Activated CD8-positive, alpha-beta memory T cell treated with anti-CD3 and anti-CD28 coated beads, Interleukin-2, amount 10 ng/mL, durations not matched to agents 7 days and 5 days (primary cell): ENCODE measurements around the gene ANKRD18B. TPM values are rescaled to one million over a fixed set of nuclear protein-coding genes. Genes with fewer than 3 reads are reported as not detected.

Source experiments
- total RNA-seq, 2 experiments: library from RNA; stranded (reverse); gene quantifications; one replicate each; pipeline ENCODE4 v1.2.3, GENCODE V29; 2021

ANKRD18B gene
- total RNA-seq, 2 experiments from 2014 or later, result 0.33 to 0.79 TPM

Other genes starting within 250 kb of the ANKRD18B start
- 10 to 100 TPM; 46.3 to 48.1 TPM for gene NFX1, start 233.7 kb upstream of the ANKRD18B start, total RNA-seq
- gene AQP7, start 121.7 kb upstream of the ANKRD18B start, total RNA-seq, result not detected
- gene AQP3, start 76.7 kb upstream of the ANKRD18B start, total RNA-seq, result 10 to 100 TPM in 1 of 2 experiments, 1 to 10 TPM in 1; 2.8 to 10.4 TPM
- gene NOL6, start 50.3 kb upstream of the ANKRD18B start, total RNA-seq, result 10 to 100 TPM; 34.3 to 43.1 TPM